Naive thymus-derived CD4-positive, alpha-beta T cell (primary cell): ENCODE results near the gene PROS1. TPM values are rescaled to one million over a fixed set of nuclear protein-coding genes. Genes with fewer than 3 reads are reported as not detected.

Experiments used
- polyA plus RNA-seq, 2 donors: library from polyadenylated mRNA; unstranded; fragments of 300-500 nt; fragmentation: Illumina TruSeq; gene quantifications; one replicate each; pipeline ENCODE4 v1.2.3, GENCODE V29; 2021
- total RNA-seq, 6 experiments: library from RNA in 5 of 6; stranded (reverse) in 5 of 6; gene quantifications; 1 replicate in 5 of 6; 2 replicates in 1 of 6; pipeline ENCODE4 v1.2.3 and lab custom pipeline; 2021 to 2026

Gene PROS1
- total and polyA plus RNA-seq, 7 experiments from 2014 or later = 0.13 to 0.80 (median 0.54) TPM; not detected in 4

Other genes starting within 250 kb of the PROS1 start
- 10 to 100 TPM in 1 of 5 experiments, 1 to 10 TPM in 4; 5.3 to 10.2 (median 7.0) TPM for gene ARL13B, start 6.3 kb upstream of the PROS1 start, total RNA-seq
- 1 to 10 TPM; 4.4 to 7.8 TPM for gene ARL13B, start 6.3 kb upstream of the PROS1 start, polyA plus RNA-seq
- gene STX19, start 54.7 kb upstream of the PROS1 start, total RNA-seq = not detected
- gene STX19, start 54.7 kb upstream of the PROS1 start, polyA plus RNA-seq = under 1 TPM in 1 of 2 donors, not detected in 1; 0.45 TPM
- gene DHFR2, start 89.0 kb upstream of the PROS1 start, total RNA-seq = 10 to 100 TPM in 2 of 5 experiments, 1 to 10 TPM in 3; 1.5 to 17.9 (median 9.0) TPM
- 1 to 10 TPM; 3.0 to 5.2 TPM for gene DHFR2, start 89.0 kb upstream of the PROS1 start, polyA plus RNA-seq
- 10 to 100 TPM; 19.9 to 24.0 (median 20.5) TPM for gene NSUN3, start 89.2 kb upstream of the PROS1 start, total RNA-seq
- 10 to 100 TPM in 1 of 2 donors, 1 to 10 TPM in 1; 7.3 to 13.0 TPM for gene NSUN3, start 89.2 kb upstream of the PROS1 start, polyA plus RNA-seq